ENCODE results near the gene PGM1. TPM values are rescaled to one million over a fixed set of nuclear protein-coding genes. Genes with fewer than 3 reads are reported as not detected.

The PGM1 gene
- total and polyA plus RNA-seq, 2 experiments from 2014 or later: 118 to 128 TPM

- no peak overlapping the region for H2AFZ ChIP-seq
- no peaks in the 10 kb centered on the region for H3K9me3 ChIP-seq (ENCODE audit: low read depth)
- no peak overlapping the region for H3K4me3 ChIP-seq
- WGBS, 2 experiments (ENCODE audit: low coverage in 1 of 2, low lambda C conversion rate in 2 of 2, missing lambda C conversion rate in 2 of 2): 81 to 84% methylated on average over 4 of the region's 4 CpGs
- H3F3A ChIP-seq (ENCODE audit: insufficient read depth): no peaks in the 10 kb centered on the region
- H3K4me1 ChIP-seq (ENCODE audit: insufficient read depth): peaks cover 1% of the 10 kb centered on the region; the same call in 1 of the 2 replicates
- H3K9me2 ChIP-seq (ENCODE audit: insufficient read depth): no peaks in the 10 kb centered on the region
- H3K9ac ChIP-seq: no peak overlapping the region
- no peaks in the 10 kb centered on the region for H3K27me3 ChIP-seq (replicated peaks; ENCODE audit: insufficient read depth)
- TF ChIP-seq EZH2 (IDR thresholded peaks at IDR 0.05; ENCODE audit: insufficient read depth, poor library complexity, severe bottlenecking): no peak
- TF ChIP-seq EZH2phosphoT487 (IDR thresholded peaks at IDR 0.05; ENCODE audit: insufficient read depth, low read depth): no peak
- H3K4me2 ChIP-seq (ENCODE audit: unreplicated experiment): no peak overlapping the region
- H3K79me2 ChIP-seq (ENCODE audit: insufficient read depth): no peaks in the 10 kb centered on the region
- no peak for DNase-seq
- peaks cover 51% of the 10 kb centered on the region for H3K36me3 ChIP-seq (ENCODE audit: low read depth)
- H3K27ac ChIP-seq: no peak overlapping the region
- in situ Hi-C loops (cut with MboI): no loop called here
- no peaks in the 10 kb centered on the region for H4K20me1 ChIP-seq (ENCODE audit: insufficient read depth)
These were observed 47.7 kb downstream of the PGM1 start for GRCh38 chr1:63640633-63641567.

GRCh38 chr1:63641615-63642014, 48.4 kb downstream of the PGM1 start:
- H3K9me3 ChIP-seq (ENCODE audit: low read depth): no peaks in the 10 kb centered on the region
- H3F3A ChIP-seq (ENCODE audit: insufficient read depth): no peaks in the 10 kb centered on the region
- no peaks in the 10 kb centered on the region for H3K79me2 ChIP-seq (ENCODE audit: insufficient read depth)
- no peaks in the 10 kb centered on the region for H4K20me1 ChIP-seq (ENCODE audit: insufficient read depth)
- H3K9me2 ChIP-seq (ENCODE audit: insufficient read depth): no peaks in the 10 kb centered on the region
- no peaks in the 10 kb centered on the region for H3K27me3 ChIP-seq (replicated peaks; ENCODE audit: insufficient read depth)
- H3K9ac ChIP-seq: no peak overlapping the region
- no peaks in the 10 kb centered on the region for H3K4me1 ChIP-seq (ENCODE audit: insufficient read depth)
- no peak overlapping the region for H3K4me2 ChIP-seq (ENCODE audit: unreplicated experiment)
- in situ Hi-C loops (cut with MboI): no loop called here
- H3K36me3 ChIP-seq (ENCODE audit: low read depth): peaks cover 44% of the 10 kb centered on the region
- H2AFZ ChIP-seq: no peak overlapping the region
- no peak for DNase-seq
- H3K27ac ChIP-seq: no peak overlapping the region
- TF ChIP-seq EZH2phosphoT487 (IDR thresholded peaks at IDR 0.05; ENCODE audit: insufficient read depth, low read depth): no peak
- no peak for TF ChIP-seq EZH2 (IDR thresholded peaks at IDR 0.05; ENCODE audit: insufficient read depth, poor library complexity, severe bottlenecking)
- no peak overlapping the region for H3K4me3 ChIP-seq
- WGBS, 2 experiments (ENCODE audit: low coverage in 1 of 2, low lambda C conversion rate in 2 of 2, missing lambda C conversion rate in 2 of 2): 85 to 91% methylated on average over 4 of the region's 4 CpGs

GRCh38 chr1:63642901-63643300, 49.7 kb downstream of the PGM1 start:
- H3K4me1 ChIP-seq (ENCODE audit: insufficient read depth): no peaks in the 10 kb centered on the region
- H3F3A ChIP-seq (ENCODE audit: insufficient read depth): no peaks in the 10 kb centered on the region
- H3K4me2 ChIP-seq (ENCODE audit: unreplicated experiment): no peak overlapping the region
- no peaks in the 10 kb centered on the region for H3K79me2 ChIP-seq (ENCODE audit: insufficient read depth)
- H3K4me3 ChIP-seq: no peak overlapping the region
- no peaks in the 10 kb centered on the region for H3K9me3 ChIP-seq (ENCODE audit: low read depth)
- H3K27ac ChIP-seq: no peak overlapping the region
- no peak overlapping the region for H3K9ac ChIP-seq
- H3K36me3 ChIP-seq (ENCODE audit: low read depth): peaks cover 31% of the 10 kb centered on the region
- TF ChIP-seq EZH2 (IDR thresholded peaks at IDR 0.05; ENCODE audit: insufficient read depth, poor library complexity, severe bottlenecking): no peak
- no peak for TF ChIP-seq EZH2phosphoT487 (IDR thresholded peaks at IDR 0.05; ENCODE audit: insufficient read depth, low read depth)
- WGBS, 2 experiments (ENCODE audit: low coverage in 1 of 2, low lambda C conversion rate in 2 of 2, missing lambda C conversion rate in 2 of 2): 94% methylated on average over 2 of the region's 2 CpGs
- H4K20me1 ChIP-seq (ENCODE audit: insufficient read depth): no peaks in the 10 kb centered on the region
- DNase-seq: no peak
- H2AFZ ChIP-seq: no peak overlapping the region
- in situ Hi-C loops (cut with MboI): no loop called here
- H3K27me3 ChIP-seq (replicated peaks; ENCODE audit: insufficient read depth): no peaks in the 10 kb centered on the region
- no peaks in the 10 kb centered on the region for H3K9me2 ChIP-seq (ENCODE audit: insufficient read depth)

GRCh38 chr1:63643517-63643916, 50.3 kb downstream of the PGM1 start:
- H3K36me3 ChIP-seq (ENCODE audit: low read depth): peaks cover 30% of the 10 kb centered on the region
- no peak for TF ChIP-seq EZH2 (IDR thresholded peaks at IDR 0.05; ENCODE audit: insufficient read depth, poor library complexity, severe bottlenecking)
- no peak for TF ChIP-seq EZH2phosphoT487 (IDR thresholded peaks at IDR 0.05; ENCODE audit: insufficient read depth, low read depth)
- no peak overlapping the region for H2AFZ ChIP-seq
- in situ Hi-C loops (cut with MboI): no loop called here
- H3K4me1 ChIP-seq (ENCODE audit: insufficient read depth): no peaks in the 10 kb centered on the region
- WGBS, 2 experiments (ENCODE audit: low coverage in 1 of 2, low lambda C conversion rate in 2 of 2, missing lambda C conversion rate in 2 of 2): 84 to 88% methylated on average over 3 of the region's 3 CpGs
- H3F3A ChIP-seq (ENCODE audit: insufficient read depth): no peaks in the 10 kb centered on the region
- no peak for DNase-seq
- no peaks in the 10 kb centered on the region for H3K9me2 ChIP-seq (ENCODE audit: insufficient read depth)
- no peaks in the 10 kb centered on the region for H3K79me2 ChIP-seq (ENCODE audit: insufficient read depth)
- H3K27ac ChIP-seq: no peak overlapping the region
- no peak overlapping the region for H3K9ac ChIP-seq
- no peak overlapping the region for H3K4me3 ChIP-seq
- H3K27me3 ChIP-seq (replicated peaks; ENCODE audit: insufficient read depth): no peaks in the 10 kb centered on the region
- no peaks in the 10 kb centered on the region for H3K9me3 ChIP-seq (ENCODE audit: low read depth)
- H4K20me1 ChIP-seq (ENCODE audit: insufficient read depth): no peaks in the 10 kb centered on the region
- H3K4me2 ChIP-seq (ENCODE audit: unreplicated experiment): no peak overlapping the region
